Kidney (tissue), 14 donors: Measurements from ENCODE around the gene P2RY11. TPM values are rescaled to one million over a fixed set of nuclear protein-coding genes. Genes with fewer than 3 reads are reported as not detected.

ENCODE experiments used
- DNase-seq, 5 donors: peaks; one replicate each; pipeline ENCODE4 v3.0.0-alpha.2; 2013 to 2020
- FAIRE-seq: peaks from 2 replicates; lab custom pipeline; 2012; peaks lifted over from hg19 to GRCh38; lab: Jason Lieb, UNC
- H3K27ac ChIP-seq, 2 donors: one replicate each; pipeline ENCODE4 v1.7.0; 2013; ENCODE audit warnings: low read depth in 2 of 2, low read length in 2 of 2, inconsistent platforms in 1 of 2
- H3K27me3 ChIP-seq: one replicate; pipeline ENCODE4 v1.7.1; 2013; ENCODE audit warnings: low read length, inconsistent platforms; ENCODE audit not compliant: control insufficient read depth, insufficient read depth
- H3K36me3 ChIP-seq, 3 donors: one replicate each; pipeline versions ENCODE4 v1.7.0 to v1.7.1; 2013; ENCODE audit warnings: low read length in 3 of 3, control low read depth in 1 of 3, inconsistent platforms in 1 of 3; ENCODE audit not compliant: insufficient read depth in 3 of 3, control insufficient read depth in 2 of 3
- H3K4me1 ChIP-seq, 3 donors: one replicate each; pipeline versions ENCODE4 v1.7.0 to v1.7.1; 2013; ENCODE audit warnings: low read length in 3 of 3, inconsistent platforms in 1 of 3, low read depth in 1 of 3; ENCODE audit not compliant: control insufficient read depth in 2 of 3, insufficient read depth in 2 of 3
- H3K4me3 ChIP-seq, 3 donors: one replicate each; pipeline versions ENCODE4 v1.7.0 to v1.8.1; 2013; ENCODE audit warnings: low read length in 3 of 3, control low read depth in 1 of 3, inconsistent platforms in 1 of 3
- H3K9ac ChIP-seq, 3 donors: one replicate each; pipeline versions ENCODE4 v1.7.0 to v1.7.1; 2013; ENCODE audit warnings: low read length in 3 of 3, control low read depth in 1 of 3, inconsistent platforms in 1 of 3
- H3K9me3 ChIP-seq, 3 donors: one replicate each; pipeline versions ENCODE4 v1.7.0 to v1.7.1; 2013; ENCODE audit warnings: low read length in 3 of 3, control low read depth in 1 of 3, inconsistent platforms in 1 of 3; ENCODE audit not compliant: control insufficient read depth in 2 of 3, insufficient read depth in 1 of 3
- intact Hi-C: fragments of 100-400 bp; cut with DNase I; formaldehyde crosslinking; loops from one replicate; pipeline ENCODE4 v1.11.1; 2022
- polyA plus RNA-seq: library from polyadenylated mRNA; stranded (reverse); fragments of 350-450 nt; fragmentation: Illumina TruSeq; extraction: RNeasy Lipid Tissue Mini Kit (QIAGEN cat#74804); gene quantifications from one replicate; pipeline ENCODE4 v1.2.3, GENCODE V29; 2014; ENCODE audit warnings: low read depth, low replicate concordance; ENCODE audit not compliant: insufficient read depth
- total RNA-seq: library from RNA; stranded (reverse); fragmentation: NEBNext Ultra II Directional; extraction: Animal tissue kit (Norgen Biotek cat#: 25700); gene quantifications from one replicate; pipeline ENCODE4 v1.2.1, GENCODE V29; 2021
- TF ChIP-seq, protein P1 (sequence below): IDR thresholded peaks from 3 replicates; pipeline ENCODE4 v1.5.1; 2012; ENCODE audit warnings: mild to moderate bottlenecking, moderate library complexity, borderline replicate concordance; ENCODE audit not compliant: insufficient read depth; ENCODE audit errors: extremely low read depth
- donor health status: control.
- donor health status: control.
- donor health status: control.
- donor health status: control.
- donor health status: control.
- donor health status: DM: yes; HTN: yes; CAD: no.
- donor health status: Normal renal cell carcinoma (clear cell type).

Gene P2RY11
- total and polyA plus RNA-seq, 2 donors from 2014 or later: 3.7 to 17.3 TPM

DNA sequence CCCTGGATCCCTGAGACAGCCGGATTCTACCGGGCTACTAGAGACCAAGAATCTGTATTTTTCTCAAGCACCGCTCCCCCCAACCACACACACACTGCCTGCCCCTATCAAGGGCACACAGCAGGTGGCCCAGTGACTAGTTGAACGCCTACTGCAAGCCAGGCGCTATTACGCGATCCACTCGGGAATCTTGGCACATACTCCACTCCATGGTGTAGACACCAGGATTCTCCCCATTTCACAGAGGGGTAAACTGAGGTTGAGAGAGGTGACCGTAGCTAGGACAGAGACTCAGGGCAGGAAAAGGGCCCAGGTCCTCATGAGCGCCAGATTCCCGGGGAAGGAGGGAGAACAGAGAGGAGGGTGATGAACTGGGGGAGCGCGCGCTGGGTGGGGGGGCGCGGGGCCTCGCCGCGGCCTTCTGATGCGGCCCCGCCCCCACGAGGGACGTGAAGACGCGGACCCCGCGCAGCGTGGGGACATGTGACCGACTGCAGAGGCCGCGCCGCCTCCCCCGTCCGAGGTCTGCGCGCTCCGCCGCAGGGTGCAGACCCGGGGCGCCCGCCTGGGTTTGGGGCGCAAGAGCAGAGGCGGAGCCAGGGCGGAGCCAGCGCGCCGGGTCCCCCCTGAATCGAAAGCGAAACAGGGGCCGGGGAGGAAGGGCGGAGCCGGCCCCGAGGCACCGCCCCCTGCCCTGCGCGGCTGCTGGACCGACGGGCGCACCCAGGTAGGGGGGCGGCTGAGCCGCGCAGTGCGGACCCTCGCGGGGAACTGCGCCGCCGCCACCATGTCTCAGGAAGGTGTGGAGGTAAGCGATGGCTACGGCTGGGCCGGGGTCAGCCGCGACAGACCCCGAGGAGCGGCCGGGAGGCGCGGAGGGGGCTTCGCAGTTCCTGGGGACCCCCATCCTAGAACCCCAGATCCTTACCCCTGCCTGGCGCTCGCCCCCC, 25.6 kb upstream of the P2RY11 start, which contains the start of gene SHFL:
SHFL (plus strand) TSS at position 677 of the 950 bp plus-strand sequence; CDS start at position 788, 111 bp downstream.
- TF ChIP-seq, protein P1, sequence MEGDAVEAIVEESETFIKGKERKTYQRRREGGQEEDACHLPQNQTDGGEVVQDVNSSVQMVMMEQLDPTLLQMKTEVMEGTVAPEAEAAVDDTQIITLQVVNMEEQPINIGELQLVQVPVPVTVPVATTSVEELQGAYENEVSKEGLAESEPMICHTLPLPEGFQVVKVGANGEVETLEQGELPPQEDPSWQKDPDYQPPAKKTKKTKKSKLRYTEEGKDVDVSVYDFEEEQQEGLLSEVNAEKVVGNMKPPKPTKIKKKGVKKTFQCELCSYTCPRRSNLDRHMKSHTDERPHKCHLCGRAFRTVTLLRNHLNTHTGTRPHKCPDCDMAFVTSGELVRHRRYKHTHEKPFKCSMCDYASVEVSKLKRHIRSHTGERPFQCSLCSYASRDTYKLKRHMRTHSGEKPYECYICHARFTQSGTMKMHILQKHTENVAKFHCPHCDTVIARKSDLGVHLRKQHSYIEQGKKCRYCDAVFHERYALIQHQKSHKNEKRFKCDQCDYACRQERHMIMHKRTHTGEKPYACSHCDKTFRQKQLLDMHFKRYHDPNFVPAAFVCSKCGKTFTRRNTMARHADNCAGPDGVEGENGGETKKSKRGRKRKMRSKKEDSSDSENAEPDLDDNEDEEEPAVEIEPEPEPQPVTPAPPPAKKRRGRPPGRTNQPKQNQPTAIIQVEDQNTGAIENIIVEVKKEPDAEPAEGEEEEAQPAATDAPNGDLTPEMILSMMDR: no peak
- peaks cover 0 to under 1% (median 0%) of the 10 kb centered on the region in 3 donors for H3K9me3 ChIP-seq
- peaks cover 0 to 5% (median 0%) of the 10 kb centered on the region in 3 donors for H3K4me1 ChIP-seq
- H3K9ac ChIP-seq: peak within 1 kb of the TSS; percentile 50 to 95 (median 51)
- H3K4me3 ChIP-seq: peak within 1 kb of the TSS; percentile 67 to 80 (median 77)
- peaks cover 0 to 11% (median 5%) of the 10 kb centered on the region in 3 donors for H3K36me3 ChIP-seq
- FAIRE-seq (no peak), DNase-seq (peak; percentile 72 to 92 (median 80))
- intact Hi-C loops: no loop called here
- H3K27me3 ChIP-seq: no peaks in the 10 kb centered on the region
- peak within 1 kb of the TSS; percentile 80 to 83 for H3K27ac ChIP-seq

DNA sequence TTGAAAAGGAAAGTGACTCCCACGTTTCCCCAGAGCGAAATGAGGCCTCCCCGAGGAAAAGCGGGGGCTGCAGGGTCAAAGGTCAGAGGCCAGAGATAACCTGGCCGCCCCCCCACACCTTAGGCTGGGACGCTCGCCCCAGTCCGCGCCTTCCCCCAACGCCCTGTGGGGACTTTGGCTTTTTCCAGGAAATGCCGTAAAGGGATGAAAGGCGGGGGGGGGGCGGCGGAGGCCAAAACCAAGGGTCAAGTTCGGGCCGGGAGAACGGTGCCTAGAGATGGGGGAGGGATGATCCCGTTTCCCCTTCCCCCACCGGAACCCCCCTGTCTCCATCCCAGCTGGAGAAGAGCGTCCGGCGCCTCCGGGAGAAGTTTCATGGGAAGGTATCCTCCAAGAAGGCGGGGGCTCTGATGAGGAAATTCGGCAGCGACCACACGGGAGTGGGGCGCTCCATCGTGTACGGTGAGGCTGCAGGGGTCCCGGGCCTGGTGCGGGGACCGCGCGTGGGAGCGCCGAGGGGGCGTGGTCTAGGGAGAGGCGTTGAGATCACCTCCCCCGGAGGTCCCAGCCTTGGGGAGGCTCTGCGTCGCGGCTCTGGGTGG, 24.8 kb upstream of the P2RY11 start:
- TF ChIP-seq, protein P1: no peak
- Histone ChIP-seq H3K4me3 (peak overlapping the region; percentile 61 to 80 (median 77)), H3K9me3 (peaks cover 0 to 2% (median 0%) of the 10 kb centered on the region in 3 donors), H3K4me1 (peaks cover 0 to 5% (median 0%) of the 10 kb centered on the region in 3 donors), H3K9ac (peak overlapping the region in 2 of 3 donors; percentile 50 to 95), H3K27ac (peak overlapping the region; percentile 80 to 83), H3K36me3 (peaks cover 0 to 11% (median 5%) of the 10 kb centered on the region in 3 donors), H3K27me3 (no peaks in the 10 kb centered on the region)
- FAIRE-seq (no peak), DNase-seq (peak; percentile 30 to 83 (median 66))
- intact Hi-C loops: no loop called here

DNA sequence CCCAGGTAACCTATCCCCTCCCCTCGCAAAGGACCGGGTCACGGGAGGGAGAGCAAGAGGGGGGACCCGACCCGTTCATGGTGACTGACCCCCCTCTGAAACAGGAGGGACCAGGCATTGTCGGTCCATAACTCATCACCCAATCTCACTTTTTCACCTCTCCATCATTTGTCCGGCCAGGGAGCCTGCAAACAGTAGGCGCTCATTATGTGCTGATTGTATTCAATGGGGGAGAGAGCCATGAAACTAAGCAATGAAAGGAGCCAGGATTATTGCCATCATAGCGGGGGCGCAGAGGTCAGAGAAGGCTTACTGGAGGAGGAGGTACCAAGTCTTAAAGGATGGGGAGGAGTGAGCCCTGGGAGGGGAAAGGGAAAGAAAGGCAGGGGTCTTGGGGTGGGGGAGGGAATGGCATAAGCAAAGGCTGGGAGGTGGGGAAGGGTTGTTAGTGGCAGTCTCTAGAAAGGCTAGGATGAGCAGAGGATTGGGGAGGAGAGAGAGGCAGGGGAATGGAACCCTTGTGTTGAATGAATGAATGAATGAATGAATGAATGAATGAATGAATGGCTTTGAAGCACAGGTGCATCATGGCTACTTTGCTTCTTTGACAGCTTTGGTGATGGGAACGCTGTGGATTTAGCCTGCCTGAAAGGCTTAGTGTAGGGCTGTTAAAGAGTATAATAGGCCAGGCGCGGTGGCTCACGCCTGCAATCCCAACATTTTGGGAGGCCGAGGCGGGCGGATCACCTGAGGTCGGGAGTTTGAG, 24.0 kb upstream of the P2RY11 start:
- no peak for FAIRE-seq
- peak overlapping the region in 1 of 3 donors; percentile 80 for H3K4me3 ChIP-seq
- peaks cover 0 to 11% (median 5%) of the 10 kb centered on the region in 3 donors for H3K36me3 ChIP-seq
- peak overlapping the region in 1 of 2 donors; percentile 83 for H3K27ac ChIP-seq
- TF ChIP-seq, protein P1: no peak
- peak overlapping the region in 1 of 3 donors; percentile 95 for H3K9ac ChIP-seq
- intact Hi-C loops: no loop called here
- H3K9me3 ChIP-seq: peaks cover 0 to 2% (median 0%) of the 10 kb centered on the region in 3 donors
- H3K27me3 ChIP-seq: no peaks in the 10 kb centered on the region
- DNase-seq: no peak
- peaks cover 0 to 5% (median 0%) of the 10 kb centered on the region in 3 donors for H3K4me1 ChIP-seq
